DND-41 (cell line): ENCODE data around the gene SLC26A1.

Source experiments
- EZH2 ChIP-seq: IDR thresholded peaks from 3 replicates; pipeline ENCODE4 v1.6.1; 2012; ENCODE audit warnings: borderline replicate concordance, low read depth, mild to moderate bottlenecking, moderate library complexity, low read length, inconsistent platforms; ENCODE audit not compliant: severe bottlenecking
- TF ChIP-seq, protein P1 (sequence below): IDR thresholded peaks from 2 replicates; pipeline ENCODE4 v1.5.1; 2012; ENCODE audit warnings: borderline replicate concordance, low read length, moderate library complexity, mild to moderate bottlenecking; ENCODE audit not compliant: poor library complexity, severe bottlenecking; ENCODE audit errors: extremely low read depth

DNA sequence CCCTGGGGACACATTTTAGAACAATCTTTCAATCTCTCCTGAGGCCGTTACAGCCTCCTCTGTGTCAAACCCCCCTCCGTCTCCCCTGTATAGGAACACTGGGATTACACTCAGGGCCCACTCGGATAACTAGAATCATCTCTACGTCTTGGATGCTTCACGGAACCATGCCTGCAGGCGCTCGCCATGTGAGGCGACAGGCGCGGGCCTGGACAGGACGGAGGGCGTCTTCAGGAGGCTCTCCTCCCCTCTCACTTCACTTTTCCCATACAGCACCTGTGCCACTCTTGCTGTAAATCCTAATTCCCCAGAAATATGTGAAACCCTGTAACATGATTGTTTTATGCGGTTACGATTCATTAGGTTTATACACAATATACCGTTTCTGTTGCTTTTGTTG, 10.4 kb downstream of the SLC26A1 start:
- TF ChIP-seq, protein P1, sequence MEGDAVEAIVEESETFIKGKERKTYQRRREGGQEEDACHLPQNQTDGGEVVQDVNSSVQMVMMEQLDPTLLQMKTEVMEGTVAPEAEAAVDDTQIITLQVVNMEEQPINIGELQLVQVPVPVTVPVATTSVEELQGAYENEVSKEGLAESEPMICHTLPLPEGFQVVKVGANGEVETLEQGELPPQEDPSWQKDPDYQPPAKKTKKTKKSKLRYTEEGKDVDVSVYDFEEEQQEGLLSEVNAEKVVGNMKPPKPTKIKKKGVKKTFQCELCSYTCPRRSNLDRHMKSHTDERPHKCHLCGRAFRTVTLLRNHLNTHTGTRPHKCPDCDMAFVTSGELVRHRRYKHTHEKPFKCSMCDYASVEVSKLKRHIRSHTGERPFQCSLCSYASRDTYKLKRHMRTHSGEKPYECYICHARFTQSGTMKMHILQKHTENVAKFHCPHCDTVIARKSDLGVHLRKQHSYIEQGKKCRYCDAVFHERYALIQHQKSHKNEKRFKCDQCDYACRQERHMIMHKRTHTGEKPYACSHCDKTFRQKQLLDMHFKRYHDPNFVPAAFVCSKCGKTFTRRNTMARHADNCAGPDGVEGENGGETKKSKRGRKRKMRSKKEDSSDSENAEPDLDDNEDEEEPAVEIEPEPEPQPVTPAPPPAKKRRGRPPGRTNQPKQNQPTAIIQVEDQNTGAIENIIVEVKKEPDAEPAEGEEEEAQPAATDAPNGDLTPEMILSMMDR, result no peak
- TF ChIP-seq EZH2, result no peak
